Chondrocyte (in vitro differentiated cells): ENCODE measurements around the gene OTOF. TPM values are rescaled to one million over a fixed set of nuclear protein-coding genes. Genes with fewer than 3 reads are reported as not detected.

Source experiments
- DNase-seq: peaks from one replicate; pipeline ENCODE4 v3.0.0; 2021; ENCODE audit warnings: mixed read lengths, low spot score
- H3K27ac Mint-ChIP-seq: one replicate; pipeline ENCODE4 v1.8.0; 2021; ENCODE audit warnings: mild to moderate bottlenecking, moderate library complexity, mixed read lengths; ENCODE audit not compliant: unreplicated experiment
- H3K27me3 Mint-ChIP-seq: 2 replicates; pipeline ENCODE4 v1.8.0; 2021; ENCODE audit warnings: low read depth, mixed read lengths
- H3K36me3 Mint-ChIP-seq: 2 replicates; pipeline ENCODE4 v1.8.0; 2021; ENCODE audit warnings: low read depth, mixed read lengths
- H3K4me1 Mint-ChIP-seq: 2 replicates; pipeline ENCODE4 v1.8.0; 2021; ENCODE audit warnings: low read depth, mild to moderate bottlenecking, mixed read lengths
- H3K4me3 Mint-ChIP-seq: one replicate; pipeline ENCODE4 v1.8.0; 2021; ENCODE audit warnings: mild to moderate bottlenecking, moderate library complexity, mixed read lengths; ENCODE audit not compliant: unreplicated experiment
- H3K9me3 Mint-ChIP-seq: 2 replicates; pipeline ENCODE4 v1.8.0; 2021; ENCODE audit warnings: low read depth, mixed read lengths
- total RNA-seq: library from RNA; stranded (reverse); gene quantifications from 3 replicates; pipeline ENCODE4 v1.2.1, GENCODE V29; 2021
- TF ChIP-seq, protein P1 (sequence below): fragments of 200-600 bp; sonication (generic); IDR thresholded peaks from 2 replicates; pipeline ENCODE4 v1.5.0; 2021; ENCODE audit warnings: antibody characterized with exemption, mild to moderate bottlenecking, moderate library complexity

The OTOF gene
- total RNA-seq, 1 donor from 2014 or later = not detected

- peaks cover 1% of the 10 kb centered on the region for H3K9me3 Mint-ChIP-seq
- H3K4me3 Mint-ChIP-seq = no peak overlapping the region
- DNase-seq = no peak
- TF ChIP-seq, protein P1, sequence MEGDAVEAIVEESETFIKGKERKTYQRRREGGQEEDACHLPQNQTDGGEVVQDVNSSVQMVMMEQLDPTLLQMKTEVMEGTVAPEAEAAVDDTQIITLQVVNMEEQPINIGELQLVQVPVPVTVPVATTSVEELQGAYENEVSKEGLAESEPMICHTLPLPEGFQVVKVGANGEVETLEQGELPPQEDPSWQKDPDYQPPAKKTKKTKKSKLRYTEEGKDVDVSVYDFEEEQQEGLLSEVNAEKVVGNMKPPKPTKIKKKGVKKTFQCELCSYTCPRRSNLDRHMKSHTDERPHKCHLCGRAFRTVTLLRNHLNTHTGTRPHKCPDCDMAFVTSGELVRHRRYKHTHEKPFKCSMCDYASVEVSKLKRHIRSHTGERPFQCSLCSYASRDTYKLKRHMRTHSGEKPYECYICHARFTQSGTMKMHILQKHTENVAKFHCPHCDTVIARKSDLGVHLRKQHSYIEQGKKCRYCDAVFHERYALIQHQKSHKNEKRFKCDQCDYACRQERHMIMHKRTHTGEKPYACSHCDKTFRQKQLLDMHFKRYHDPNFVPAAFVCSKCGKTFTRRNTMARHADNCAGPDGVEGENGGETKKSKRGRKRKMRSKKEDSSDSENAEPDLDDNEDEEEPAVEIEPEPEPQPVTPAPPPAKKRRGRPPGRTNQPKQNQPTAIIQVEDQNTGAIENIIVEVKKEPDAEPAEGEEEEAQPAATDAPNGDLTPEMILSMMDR = no peak
- peaks cover 8% of the 10 kb centered on the region for H3K4me1 Mint-ChIP-seq
- H3K27ac Mint-ChIP-seq = no peak overlapping the region
- peaks cover 2% of the 10 kb centered on the region for H3K27me3 Mint-ChIP-seq
- H3K36me3 Mint-ChIP-seq = peaks cover 1% of the 10 kb centered on the region
Observed at GRCh38 chr2:26474261-26474785, 3.6 kb downstream of the OTOF start.

DNA sequence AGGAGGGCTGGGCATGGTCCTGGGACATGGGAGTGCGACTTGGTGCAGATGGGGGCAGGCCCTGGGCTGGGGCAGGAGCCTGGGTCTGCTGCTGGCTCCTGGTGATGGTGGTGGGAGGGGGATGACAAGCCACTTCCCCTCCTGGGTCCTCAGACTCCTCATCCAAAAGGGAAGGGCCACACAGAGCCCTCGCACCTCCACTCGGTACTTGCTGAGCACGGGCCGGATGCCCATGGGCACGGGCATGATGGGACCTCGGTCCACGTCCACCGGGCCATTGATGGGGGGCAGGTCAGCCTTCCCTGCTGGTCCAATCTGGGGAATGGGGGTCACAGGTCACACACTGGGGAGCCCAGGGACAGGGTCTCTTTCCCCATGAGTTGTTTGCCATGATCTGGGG is 4.1 kb downstream of the OTOF start:
- TF ChIP-seq, protein P1 = no peak
- DNase-seq = no peak
- no peak overlapping the region for H3K27ac Mint-ChIP-seq
- H3K9me3 Mint-ChIP-seq = peaks cover 5% of the 10 kb centered on the region
- peaks cover 1% of the 10 kb centered on the region for H3K36me3 Mint-ChIP-seq
- H3K4me3 Mint-ChIP-seq = no peak overlapping the region
- H3K27me3 Mint-ChIP-seq = peaks cover 2% of the 10 kb centered on the region
- H3K4me1 Mint-ChIP-seq = peaks cover 8% of the 10 kb centered on the region

- no peak for DNase-seq
- peaks cover 6% of the 10 kb centered on the region for H3K4me1 Mint-ChIP-seq
- H3K36me3 Mint-ChIP-seq = peaks cover 1% of the 10 kb centered on the region
- H3K9me3 Mint-ChIP-seq = peaks cover 5% of the 10 kb centered on the region
- peaks cover 2% of the 10 kb centered on the region for H3K27me3 Mint-ChIP-seq
- TF ChIP-seq, protein P1 = no peak
- H3K4me3 Mint-ChIP-seq = no peak overlapping the region
- H3K27ac Mint-ChIP-seq = no peak overlapping the region
Observed at GRCh38 chr2:26472821-26473655, 4.9 kb downstream of the OTOF start.

- no peaks in the 10 kb centered on the region for H3K27me3 Mint-ChIP-seq
- no peak overlapping the region for H3K27ac Mint-ChIP-seq
- peaks cover 1% of the 10 kb centered on the region for H3K36me3 Mint-ChIP-seq
- peaks cover 5% of the 10 kb centered on the region for H3K9me3 Mint-ChIP-seq
- DNase-seq = no peak
- no peaks in the 10 kb centered on the region for H3K4me1 Mint-ChIP-seq
- no peak overlapping the region for H3K4me3 Mint-ChIP-seq
- TF ChIP-seq, protein P1 = peak; percentile 38
Observed at GRCh38 chr2:26471766-26472706, 5.9 kb downstream of the OTOF start.

GRCh38 chr2:26471289-26471688 is 6.6 kb downstream of the OTOF start:
- H3K36me3 Mint-ChIP-seq = peaks cover 1% of the 10 kb centered on the region
- H3K9me3 Mint-ChIP-seq = peaks cover 5% of the 10 kb centered on the region
- H3K27ac Mint-ChIP-seq = no peak overlapping the region
- TF ChIP-seq, protein P1 = no peak
- DNase-seq = no peak
- H3K27me3 Mint-ChIP-seq = no peaks in the 10 kb centered on the region
- no peaks in the 10 kb centered on the region for H3K4me1 Mint-ChIP-seq
- H3K4me3 Mint-ChIP-seq = no peak overlapping the region
